GM23338 (cell line): ENCODE data around the gene DPM1. TPM values are rescaled to one million over a fixed set of nuclear protein-coding genes. Genes with fewer than 3 reads are reported as not detected.

Source experiments
- CREB1 ChIP-seq: fragments of 250-450 bp; sonication (Bioruptor Pico); IDR thresholded peaks from 2 replicates; pipeline ENCODE4 v1.5.0; 2020; ENCODE audit warnings: low read depth, mild to moderate bottlenecking, moderate library complexity
- POLR2AphosphoS5 ChIP-seq: IDR thresholded peaks from 2 replicates; pipeline ENCODE4 v1.6.1; 2016; ENCODE audit warnings: antibody characterized with exemption, low read depth
- REST ChIP-seq: IDR thresholded peaks from one replicate; pipeline ENCODE4 v1.6.1; 2018; ENCODE audit warnings: antibody characterized with exemption; ENCODE audit not compliant: unreplicated experiment
- ZNF114 ChIP-seq: fragments of 250-450 bp; sonication (Bioruptor Pico); IDR thresholded peaks from 2 replicates; pipeline ENCODE4 v1.5.0; 2020; ENCODE audit warnings: mild to moderate bottlenecking, moderate library complexity
- ZNF331 ChIP-seq: fragments of 250-450 bp; sonication (Bioruptor Pico); IDR thresholded peaks from 2 replicates; pipeline ENCODE4 v1.5.0; 2020; ENCODE audit warnings: low read depth, mild to moderate bottlenecking, moderate library complexity
- ZNF462 ChIP-seq: fragments of 250-450 bp; sonication (Bioruptor Pico); IDR thresholded peaks from 2 replicates; pipeline ENCODE4 v1.5.0; 2020; ENCODE audit warnings: mild to moderate bottlenecking, moderate library complexity
- polyA plus RNA-seq: library from polyadenylated mRNA; unstranded; fragments of >200 nt; fragmentation: Nextera tagmentation; extraction: Ambion mirVana; gene quantifications from 2 replicates; pipeline ENCODE4 v1.2.1, GENCODE V29; 2016
- total RNA-seq: library from RNA; depleted of rRNA; stranded (reverse); fragments of >200 nt; shearing (Covaris generic); gene quantifications from 2 replicates; pipeline ENCODE4 v1.2.3, GENCODE V29; 2014

Gene DPM1
- total and polyA plus RNA-seq, 2 experiments from 2014 or later: 71.7 to 130 TPM

- TF ChIP-seq ZNF462 (peak; percentile 40; the same call in 1 of the 2 replicates), POLR2AphosphoS5 (peak; percentile 62), CREB1 (CRISPR knock-in tag) (peak; percentile 70; the same call in 1 of the 2 replicates), REST (no peak), ZNF331 (0 out of 2 replicates have a peak, but pooled peaks have one; percentile 2), ZNF114 (CRISPR knock-in tag) (no peak)
Measured at GRCh38 chr20:50929299-50930138, 28.8 kb downstream of the DPM1 start (continued).
